ENCODE data around the gene VSX1. TPM values are rescaled to one million over a fixed set of nuclear protein-coding genes. Genes with fewer than 3 reads are reported as not detected.

Gene VSX1
- total and polyA plus RNA-seq, 2 of the 4 experiments (the other 2 are of a cell fraction), result not detected

DNA sequence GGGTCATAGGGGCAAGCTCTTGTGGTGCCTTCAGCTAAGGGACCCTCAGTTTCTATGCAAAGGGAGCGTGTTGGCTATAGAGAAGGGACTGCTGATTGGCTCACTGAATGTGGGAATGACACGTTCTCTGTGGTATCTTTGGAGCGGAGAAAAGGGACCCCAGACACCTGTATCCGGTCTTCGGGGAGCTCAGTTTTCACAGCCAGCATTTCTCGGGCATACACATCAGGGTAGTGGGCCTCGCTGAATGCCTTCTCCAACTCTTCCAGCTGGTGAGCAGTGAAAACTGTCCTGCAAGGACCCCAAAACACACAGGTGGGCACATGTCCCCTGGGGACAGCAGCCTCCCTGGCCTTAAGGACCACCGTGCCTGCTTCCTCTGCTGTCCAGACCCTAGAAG lies 3.3 kb downstream of the VSX1 start:
- no peak for DNase-seq
- no peaks in the 10 kb centered on the region for H3K9me1 ChIP-seq (ENCODE audit: insufficient read depth, low read length)
- no peaks in the 10 kb centered on the region for H4K20me1 ChIP-seq (ENCODE audit: insufficient read depth, low read length)
- WGBS, 2 experiments (ENCODE audit: extremely low coverage in 2 of 2, insufficient read length in 1 of 2), result no CpG with 5 or more reads among the region's 8 CpGs
- TF ChIP-seq RFX5 (IDR thresholded peaks at IDR 0.05; ENCODE audit: low read depth, low read length) (no peak), RAD21 (IDR thresholded peaks at IDR 0.05; ENCODE audit: low read length) (no peak), CEBPB (IDR thresholded peaks at IDR 0.05; ENCODE audit: low read depth, low read length) (no peak), MAZ (IDR thresholded peaks at IDR 0.05; ENCODE audit: borderline replicate concordance, low read depth, low read length) (no peak), MXI1 (IDR thresholded peaks at IDR 0.05; ENCODE audit: borderline replicate concordance, low read depth, low read length) (no peak)
- H2BK5ac ChIP-seq (ENCODE audit: low read depth, low read length, poor library complexity, severe bottlenecking), result no peak overlapping the region
- dilution Hi-C loops (cut with HindIII; ENCODE audit: low sequenced_read_pairs, unreplicated experiment) (no loop called here), in situ Hi-C loops (cut with MboI; ENCODE audit: low sequenced_read_pairs) (loop anchor here (10.0 kb wide), 1 partner anchor 96 kb away; no protein-coding TSS in a partner anchor), intact Hi-C loops (cut with micrococcal nuclease) (no loop called here)
- H3K79me1 ChIP-seq (ENCODE audit: low read depth in 1 of 2, low read length in 2 of 2), result no peaks in the 10 kb centered on the region
- ChIA-PET POLR2A (ENCODE audit: unreplicated experiment) (interaction anchor here (0.7 kb wide), 1 partner anchor 87 kb away, joined by 4 read pairs; no protein-coding TSS in a partner anchor), CTCF (no interaction called here)
- H3K9me3 ChIP-seq (ENCODE audit: control insufficient read depth, insufficient read depth, low read length), result no peaks in the 10 kb centered on the region
- H3K27ac ChIP-seq (ENCODE audit: insufficient read depth, low read length), result no peak overlapping the region
- no peak for ATAC-seq (ENCODE audit: low read depth)
- no peak overlapping the region for H3K23ac ChIP-seq (ENCODE audit: low read depth, low read length)
- H2AFZ ChIP-seq (replicated peaks; ENCODE audit: low read length, poor library complexity), result no peak overlapping the region
- H4K5ac ChIP-seq (ENCODE audit: low read depth, low read length), result no peak overlapping the region
- no peak overlapping the region for H3K4me3 ChIP-seq (ENCODE audit: insufficient read depth, low read depth, low read length)
- no peak overlapping the region for H2AK5ac ChIP-seq (ENCODE audit: low read depth, low read length)
- H3K56ac ChIP-seq (ENCODE audit: extremely low read depth, insufficient read depth, low read length), result no peak overlapping the region
- no peak overlapping the region for H3K9ac ChIP-seq (ENCODE audit: low read depth, low read length)
- no peak overlapping the region for H4K91ac ChIP-seq (ENCODE audit: insufficient read depth, low read depth, low read length)
- BruUV-seq (replicated peaks), result no TSS peak
- no peak overlapping the region for H3K4ac ChIP-seq (ENCODE audit: low read depth, low read length)
- no peak overlapping the region for H3K18ac ChIP-seq (ENCODE audit: low read depth, low read length)
- H4K8ac ChIP-seq (ENCODE audit: low read depth in 2 of 2, low read length in 2 of 2), result no peak overlapping the region
- no peaks in the 10 kb centered on the region for H3K4me1 ChIP-seq (ENCODE audit: control insufficient read depth, insufficient read depth, low read length)
- H2AK9ac ChIP-seq (replicated peaks; ENCODE audit: low read depth, low read length, poor library complexity), result no peak overlapping the region
- H2BK20ac ChIP-seq (ENCODE audit: low read depth, low read length), result no peak overlapping the region
- H3K36me3 ChIP-seq (ENCODE audit: control insufficient read depth, insufficient read depth, low read length), result no peaks in the 10 kb centered on the region
- H2BK120ac ChIP-seq (ENCODE audit: low read depth, low read length), result no peak overlapping the region
- H3K4me2 ChIP-seq (ENCODE audit: low read depth, low read length), result no peak overlapping the region
- H3K14ac ChIP-seq (replicated peaks; ENCODE audit: low read depth, low read length), result no peak overlapping the region
- H2BK15ac ChIP-seq (ENCODE audit: low read depth, low read length), result no peak overlapping the region
- peaks cover 75% of the 10 kb centered on the region for H3K27me3 ChIP-seq (ENCODE audit: control insufficient read depth, insufficient read depth, low read length)

Data from IMR-90 (cell line).